IPS-20b (cell line): ENCODE data around the gene PSTPIP2.

Experiments used
- H3K27ac ChIP-seq: one replicate; pipeline ENCODE4 v1.5.1; 2013; ENCODE audit warnings: low read length
- H3K27me3 ChIP-seq: 2 replicates; pipeline ENCODE4 v1.6.1; 2013; ENCODE audit warnings: mild to moderate bottlenecking, low read length, inconsistent platforms; ENCODE audit not compliant: insufficient read depth
- H3K36me3 ChIP-seq: 2 replicates; pipeline ENCODE4 v1.6.1; 2013; ENCODE audit warnings: low read depth, mild to moderate bottlenecking, inconsistent platforms, low read length, moderate library complexity; ENCODE audit not compliant: insufficient read depth
- H3K4me1 ChIP-seq: 2 replicates; pipeline ENCODE4 v1.6.1; 2013; ENCODE audit warnings: mild to moderate bottlenecking, control low read depth, inconsistent platforms, low read length, moderate library complexity; ENCODE audit not compliant: insufficient read depth
- H3K4me3 ChIP-seq: 2 replicates; pipeline ENCODE4 v1.5.1; 2013; ENCODE audit warnings: mild to moderate bottlenecking, low read length, inconsistent platforms
- H3K9ac ChIP-seq: 2 replicates; pipeline ENCODE4 v1.6.1; 2013; ENCODE audit warnings: low read depth, mild to moderate bottlenecking, inconsistent platforms, low read length, moderate library complexity
- H3K9me3 ChIP-seq: 2 replicates; pipeline ENCODE4 v1.6.1; 2013; ENCODE audit warnings: mild to moderate bottlenecking, low read depth, low read length, inconsistent platforms; ENCODE audit not compliant: insufficient read depth

PSTPIP2 gene

DNA sequence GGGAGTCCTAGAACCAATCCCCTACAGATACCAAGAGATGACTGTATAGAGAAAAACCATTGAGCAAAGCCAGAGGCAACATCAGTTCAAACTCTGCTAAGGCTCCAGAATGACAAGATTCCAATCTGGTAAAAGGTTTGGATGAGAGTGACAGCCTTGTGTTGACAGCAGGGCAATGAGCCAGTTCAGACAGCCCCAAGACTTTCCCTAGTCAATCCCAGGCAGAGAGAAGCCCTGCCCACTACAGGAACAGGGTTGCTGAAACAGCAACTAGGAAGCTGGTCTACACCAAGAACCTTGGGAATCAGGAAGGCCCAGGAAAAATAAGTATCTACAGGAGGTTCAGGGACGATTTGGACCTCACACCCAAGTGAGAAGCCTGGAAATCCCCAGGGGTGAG lies 3.3 kb downstream of the PSTPIP2 start:
- no peaks in the 10 kb centered on the region for H3K4me1 ChIP-seq
- H3K27me3 ChIP-seq = peaks cover 43% of the 10 kb centered on the region
- no peaks in the 10 kb centered on the region for H3K9me3 ChIP-seq
- no peak overlapping the region for H3K27ac ChIP-seq
- no peak overlapping the region for H3K9ac ChIP-seq
- H3K4me3 ChIP-seq = no peak overlapping the region
- H3K36me3 ChIP-seq = no peaks in the 10 kb centered on the region

- H3K4me3 ChIP-seq = no peak overlapping the region
- H3K9me3 ChIP-seq = no peaks in the 10 kb centered on the region
- no peak overlapping the region for H3K27ac ChIP-seq
- no peaks in the 10 kb centered on the region for H3K4me1 ChIP-seq
- no peak overlapping the region for H3K9ac ChIP-seq
- H3K27me3 ChIP-seq = peaks cover 32% of the 10 kb centered on the region
- no peaks in the 10 kb centered on the region for H3K36me3 ChIP-seq
Observed at GRCh38 chr18:46067438-46068007, 4.5 kb downstream of the PSTPIP2 start.

GRCh38 chr18:46062781-46063180 lies 9.3 kb downstream of the PSTPIP2 start:
- H3K9ac ChIP-seq = no peak overlapping the region
- no peaks in the 10 kb centered on the region for H3K4me1 ChIP-seq
- H3K27me3 ChIP-seq = no peaks in the 10 kb centered on the region
- no peak overlapping the region for H3K4me3 ChIP-seq
- H3K9me3 ChIP-seq = no peaks in the 10 kb centered on the region
- no peaks in the 10 kb centered on the region for H3K36me3 ChIP-seq
- no peak overlapping the region for H3K27ac ChIP-seq

- H3K4me1 ChIP-seq = no peaks in the 10 kb centered on the region
- H3K9ac ChIP-seq = no peak overlapping the region
- H3K27me3 ChIP-seq = no peaks in the 10 kb centered on the region
- no peaks in the 10 kb centered on the region for H3K36me3 ChIP-seq
- no peak overlapping the region for H3K4me3 ChIP-seq
- no peaks in the 10 kb centered on the region for H3K9me3 ChIP-seq
- H3K27ac ChIP-seq = no peak overlapping the region
Observed at GRCh38 chr18:46061796-46062195, 10.3 kb downstream of the PSTPIP2 start.

DNA sequence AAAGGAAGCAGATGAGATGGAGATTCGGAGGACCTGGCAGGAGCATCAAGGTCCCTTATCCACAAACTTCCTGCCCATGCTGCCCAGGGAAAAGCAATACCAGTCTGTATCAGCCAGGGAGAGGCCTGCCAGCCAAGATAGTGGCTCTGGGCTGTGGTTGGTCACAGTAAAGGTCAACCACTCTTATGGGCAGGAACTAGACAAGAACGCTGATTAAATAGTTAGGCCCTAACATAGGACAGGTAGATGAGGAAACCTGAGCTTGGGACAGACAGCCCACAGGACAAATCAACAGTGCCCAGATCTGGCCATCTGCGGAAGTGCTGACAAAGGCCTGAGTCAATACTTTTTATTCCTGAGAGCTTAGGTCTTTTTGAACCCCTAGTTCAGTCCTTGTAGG lies 10.7 kb downstream of the PSTPIP2 start:
- Histone ChIP-seq H3K9ac (no peak overlapping the region), H3K4me3 (no peak overlapping the region), H3K27ac (no peak overlapping the region), H3K4me1 (no peaks in the 10 kb centered on the region), H3K27me3 (no peaks in the 10 kb centered on the region), H3K36me3 (no peaks in the 10 kb centered on the region), H3K9me3 (no peaks in the 10 kb centered on the region)

DNA sequence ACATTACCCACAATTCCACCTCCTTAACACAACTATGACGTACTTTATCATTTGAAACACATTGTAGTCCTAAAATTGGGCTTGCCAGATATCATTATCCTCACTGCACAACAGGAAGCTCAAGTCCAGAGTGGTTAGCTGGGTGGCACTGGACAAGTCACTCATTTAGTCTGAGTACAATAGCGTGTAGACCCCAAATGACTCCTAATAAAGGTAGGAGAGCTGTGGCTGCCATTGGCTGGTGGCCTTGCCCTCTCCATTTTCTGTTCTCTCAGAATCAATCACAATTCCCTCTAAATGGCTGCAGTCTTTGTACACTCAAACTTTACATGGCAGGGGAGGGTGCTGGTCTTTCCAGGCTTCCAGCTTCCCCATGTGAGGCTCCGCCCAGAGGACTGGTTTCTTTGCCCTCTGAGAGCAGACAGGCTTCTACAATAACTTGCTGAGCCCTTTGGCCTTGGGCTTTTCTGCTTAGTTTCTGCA lies 11.7 kb downstream of the PSTPIP2 start:
- no peak overlapping the region for H3K27ac ChIP-seq
- no peaks in the 10 kb centered on the region for H3K9me3 ChIP-seq
- no peak overlapping the region for H3K9ac ChIP-seq

DNA sequence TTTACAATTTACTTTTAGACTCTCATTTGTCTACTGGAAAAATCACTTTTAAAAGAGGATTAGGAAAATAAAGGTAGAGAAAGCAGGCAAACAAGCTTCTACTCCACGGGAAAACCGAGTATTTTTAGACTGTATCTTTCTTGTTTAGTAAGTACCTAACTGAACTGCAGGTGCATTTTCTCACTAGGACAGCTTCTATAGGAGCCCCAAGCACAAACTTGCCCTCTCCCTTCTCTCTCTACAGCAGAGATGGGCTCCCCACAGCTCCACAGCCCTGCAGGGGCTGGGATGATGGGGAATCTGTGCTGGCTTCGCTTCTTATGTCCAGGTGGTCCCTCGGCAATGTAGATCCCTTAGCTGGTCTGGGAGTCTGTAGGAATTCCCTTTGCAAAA lies 16.2 kb downstream of the PSTPIP2 start:
- Histone ChIP-seq H3K27me3 (no peaks in the 10 kb centered on the region), H3K9me3 (no peaks in the 10 kb centered on the region), H3K9ac (no peak overlapping the region), H3K27ac (no peak overlapping the region), H3K4me3 (no peak overlapping the region), H3K36me3 (no peaks in the 10 kb centered on the region), H3K4me1 (no peaks in the 10 kb centered on the region)

More for the DNA sequence above, 11.7 kb downstream of the PSTPIP2 start:
- Histone ChIP-seq H3K36me3 (no peaks in the 10 kb centered on the region), H3K4me1 (no peaks in the 10 kb centered on the region), H3K27me3 (no peaks in the 10 kb centered on the region), H3K4me3 (no peak overlapping the region)

- H3K9ac ChIP-seq = no peak overlapping the region
- no peaks in the 10 kb centered on the region for H3K36me3 ChIP-seq
Observed at GRCh38 chr18:46054956-46055837, 16.9 kb downstream of the PSTPIP2 start.

DNA sequence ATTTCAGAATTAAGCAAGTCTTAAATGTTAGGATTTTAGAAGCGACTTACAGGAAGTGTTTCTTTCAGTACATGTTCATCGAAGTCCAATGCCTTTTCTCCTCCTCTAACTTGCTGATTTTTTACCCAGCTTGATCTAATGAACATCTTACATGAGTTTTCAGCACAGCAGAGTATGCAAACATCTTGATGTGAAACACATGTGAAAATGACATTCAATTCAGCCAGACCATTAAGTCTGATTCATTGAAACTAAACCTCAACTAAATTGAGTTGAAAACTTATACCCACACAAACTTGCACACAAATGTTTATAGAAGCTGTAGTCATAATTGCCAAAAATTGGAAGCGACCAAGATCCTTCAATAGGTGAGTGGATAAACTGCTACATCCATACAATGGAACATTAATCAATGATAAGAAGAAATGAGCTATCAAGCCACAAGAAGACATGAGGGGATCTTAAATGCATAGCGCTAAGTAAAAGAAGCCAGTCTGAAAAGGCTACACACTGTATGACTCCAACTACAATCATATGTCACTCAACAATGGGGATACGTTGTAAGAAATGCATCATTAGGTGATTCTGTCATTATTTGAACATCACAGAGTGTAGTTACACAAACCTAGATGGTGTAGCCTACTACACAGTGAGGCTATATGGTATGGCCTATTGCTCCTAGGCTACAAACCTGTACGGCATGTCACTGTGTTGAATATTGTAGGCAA lies 18.5 kb downstream of the PSTPIP2 start:
- no peaks in the 10 kb centered on the region for H3K36me3 ChIP-seq
- H3K27ac ChIP-seq = no peak overlapping the region
- no peak overlapping the region for H3K9ac ChIP-seq
- H3K4me3 ChIP-seq = no peak overlapping the region
- no peaks in the 10 kb centered on the region for H3K4me1 ChIP-seq
- H3K27me3 ChIP-seq = no peaks in the 10 kb centered on the region
- no peaks in the 10 kb centered on the region for H3K9me3 ChIP-seq

More at GRCh38 chr18:46054956-46055837, 16.9 kb downstream of the PSTPIP2 start:
- no peaks in the 10 kb centered on the region for H3K27me3 ChIP-seq
- no peaks in the 10 kb centered on the region for H3K4me1 ChIP-seq
- no peaks in the 10 kb centered on the region for H3K9me3 ChIP-seq
- H3K4me3 ChIP-seq = no peak overlapping the region
- H3K27ac ChIP-seq = no peak overlapping the region

- Histone ChIP-seq H3K4me3 (no peak overlapping the region), H3K27ac (no peak overlapping the region), H3K9ac (no peak overlapping the region), H3K36me3 (no peaks in the 10 kb centered on the region), H3K27me3 (no peaks in the 10 kb centered on the region), H3K4me1 (no peaks in the 10 kb centered on the region), H3K9me3 (no peaks in the 10 kb centered on the region)
Observed at GRCh38 chr18:46051731-46052461, 20.2 kb downstream of the PSTPIP2 start.

DNA sequence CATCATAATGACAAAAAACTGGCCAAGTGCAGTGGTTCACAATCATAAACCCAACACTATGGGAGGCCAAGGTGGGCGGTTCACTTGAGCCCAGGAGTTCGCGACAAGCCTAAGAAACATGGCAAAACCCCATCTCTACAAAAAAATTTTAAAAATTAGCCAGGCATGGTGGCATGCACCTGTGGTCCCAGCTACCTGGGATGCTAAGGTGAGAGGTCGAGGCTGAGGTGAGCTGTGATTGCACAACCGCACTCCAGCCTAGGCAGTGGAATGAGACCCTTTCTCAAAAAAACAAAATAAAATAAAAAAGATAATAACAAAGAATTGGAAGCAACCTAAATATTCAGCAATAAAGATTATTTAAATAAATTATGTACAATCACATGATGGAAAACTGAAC lies 21.8 kb downstream of the PSTPIP2 start:
- Histone ChIP-seq H3K9ac (no peak overlapping the region), H3K4me3 (no peak overlapping the region), H3K4me1 (no peaks in the 10 kb centered on the region), H3K27ac (no peak overlapping the region), H3K27me3 (no peaks in the 10 kb centered on the region), H3K9me3 (no peaks in the 10 kb centered on the region), H3K36me3 (no peaks in the 10 kb centered on the region)
